LNCaP clone FGC (cell line): ENCODE measurements around the gene FBXL7.
A peak's percentile ranks its signal among the peaks of the same experiment; 100 is the strongest.

ENCODE experiments used
- DNase-seq: peaks from one replicate; pipeline ENCODE4 v3.0.0-alpha.2; 2011; ENCODE audit warnings: low read depth
- H3K4me3 ChIP-seq: 2 replicates; pipeline ENCODE4 v1.5.1; 2011; ENCODE audit warnings: mild to moderate bottlenecking, low read depth, low read length, control low read depth
- CTCF ChIP-seq: IDR thresholded peaks from 2 replicates; pipeline ENCODE4 v1.5.1; 2012; ENCODE audit warnings: mild to moderate bottlenecking; ENCODE audit not compliant: control insufficient read depth, insufficient read depth; ENCODE audit errors: extremely low read depth

The FBXL7 gene

GRCh38 chr5:15791274-15791673 lies 291.3 kb downstream of the FBXL7 start:
- no peak for DNase-seq
- no peak overlapping the region for H3K4me3 ChIP-seq
- peak; percentile 65 for TF ChIP-seq CTCF

GRCh38 chr5:15791859-15792258 lies 291.9 kb downstream of the FBXL7 start:
- no peak overlapping the region for H3K4me3 ChIP-seq
- no peak for TF ChIP-seq CTCF
- no peak for DNase-seq

- peak; percentile 52 for TF ChIP-seq CTCF
- no peak overlapping the region for H3K4me3 ChIP-seq
- peak; percentile 11 for DNase-seq
These were observed 294.3 kb downstream of the FBXL7 start for GRCh38 chr5:15794052-15794985.

DNA sequence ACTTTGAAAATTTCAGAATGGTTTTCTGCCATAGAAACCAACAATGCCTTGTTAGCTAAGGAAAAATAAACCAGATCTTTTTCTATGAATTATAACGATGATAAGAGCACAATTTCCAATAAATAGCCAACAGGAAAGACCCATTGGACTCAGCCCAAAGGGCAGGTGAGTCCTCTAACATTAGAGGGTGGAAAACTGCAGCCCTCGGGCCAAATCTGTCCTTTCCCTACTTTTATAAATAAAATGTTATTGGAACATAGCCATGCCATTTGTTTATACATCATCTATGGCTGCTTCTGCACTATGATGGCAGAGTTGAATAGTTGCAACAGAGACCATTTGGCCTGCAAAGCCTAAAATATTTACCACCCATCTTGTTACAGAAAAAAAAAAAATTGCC lies 296.1 kb downstream of the FBXL7 start:
- no peak overlapping the region for H3K4me3 ChIP-seq
- DNase-seq: no peak
- TF ChIP-seq CTCF: no peak

- no peak for TF ChIP-seq CTCF
- no peak for DNase-seq
These were observed 296.6 kb downstream of the FBXL7 start for GRCh38 chr5:15796557-15796956.

DNA sequence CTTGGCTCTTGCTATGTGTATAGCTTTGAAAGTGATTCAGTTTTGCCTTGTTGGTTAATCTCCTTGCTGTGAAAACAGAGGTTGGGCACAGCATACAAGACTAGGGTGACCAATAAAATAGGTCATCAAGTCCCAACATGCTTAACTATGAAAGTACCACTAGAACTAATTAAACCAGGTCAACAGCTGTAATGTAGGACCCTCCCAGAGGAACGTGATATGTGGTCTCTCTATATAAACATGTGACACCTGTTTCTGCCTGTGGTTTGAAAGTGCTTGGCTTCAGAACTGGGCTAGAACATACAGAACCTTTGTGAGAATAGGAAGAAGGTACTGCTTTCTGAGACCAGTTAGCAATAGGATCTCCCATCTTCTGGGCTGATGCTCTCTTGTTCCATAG lies 297.1 kb downstream of the FBXL7 start:
- H3K4me3 ChIP-seq: no peak overlapping the region
- no peak for TF ChIP-seq CTCF
- DNase-seq: no peak

More at GRCh38 chr5:15796557-15796956, 296.6 kb downstream of the FBXL7 start:
- H3K4me3 ChIP-seq: no peak overlapping the region
